SH-SY5Y (cell line): ENCODE results near the gene ELOVL2.

ENCODE experiments used
- GATA2 ChIP-seq: IDR thresholded peaks from 2 replicates; pipeline ENCODE4 v1.6.1; 2011; ENCODE audit warnings: mild to moderate bottlenecking, low read depth, low read length
- GATA3 ChIP-seq: IDR thresholded peaks from 2 replicates; pipeline ENCODE4 v1.6.1; 2011; ENCODE audit warnings: low read depth, mild to moderate bottlenecking, low read length, moderate library complexity

The ELOVL2 gene

DNA sequence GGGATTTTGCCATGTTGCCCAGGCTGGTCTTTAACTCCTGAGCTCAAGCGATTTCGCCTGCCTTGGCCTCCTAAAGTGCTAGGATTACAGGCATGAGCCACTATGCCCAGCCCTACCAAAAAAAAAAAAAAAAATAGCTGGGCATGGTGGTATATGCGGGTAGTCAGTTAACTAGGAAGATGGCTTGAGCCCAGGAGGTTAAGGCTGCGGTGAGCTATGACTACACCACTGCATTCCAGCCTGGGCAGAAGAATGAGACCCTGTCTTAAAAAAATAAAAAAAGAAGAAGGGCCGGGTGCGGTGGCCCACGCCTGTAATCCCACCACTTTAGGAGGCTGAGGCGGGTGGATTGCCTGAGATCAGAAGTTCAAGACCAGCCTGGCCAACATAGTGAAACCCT lies 50.2 kb downstream of the ELOVL2 start:
- TF ChIP-seq GATA3: no peak
- no peak for TF ChIP-seq GATA2

GRCh38 chr6:10991115-10991514 lies 53.0 kb downstream of the ELOVL2 start:
- no peak for TF ChIP-seq GATA2
- TF ChIP-seq GATA3: no peak

DNA sequence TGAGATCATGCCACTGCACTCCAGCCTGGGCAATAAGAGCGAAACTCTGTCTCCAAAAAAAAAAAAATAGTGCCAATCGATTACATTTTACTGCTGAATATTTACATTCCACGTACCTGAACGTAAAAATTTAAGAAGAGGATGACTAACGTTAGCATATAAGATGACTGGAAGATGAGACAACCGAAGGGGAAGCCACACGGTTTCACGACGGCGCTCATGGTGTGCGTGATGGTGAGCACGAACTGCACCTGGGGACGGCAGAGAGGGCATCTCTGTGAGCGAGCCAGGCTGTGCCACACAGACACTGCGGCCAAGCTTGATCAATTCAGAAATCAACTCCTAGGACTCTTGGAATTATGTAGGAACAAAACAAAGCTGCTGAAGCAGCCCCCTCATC lies 54.5 kb downstream of the ELOVL2 start:
- TF ChIP-seq GATA2 (no peak), GATA3 (no peak)

DNA sequence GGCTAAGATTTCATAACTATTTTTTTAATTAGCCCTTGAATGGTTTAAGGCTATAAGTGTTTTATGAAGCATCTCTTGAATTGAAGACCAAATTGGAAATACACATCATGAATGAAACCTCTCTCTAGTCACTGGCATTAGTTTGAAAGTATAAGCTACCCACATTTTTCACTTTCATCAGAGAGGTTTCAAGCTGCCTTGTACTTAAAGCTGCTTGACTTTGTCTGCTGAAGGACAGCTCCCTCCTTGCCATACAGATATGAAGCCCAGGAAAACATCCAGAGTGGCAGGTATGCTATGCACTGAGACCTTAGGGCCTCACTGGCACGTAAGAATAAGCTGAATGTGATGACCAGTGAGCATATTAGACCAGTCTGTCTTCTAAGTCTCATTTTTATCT lies 62.7 kb downstream of the ELOVL2 start:
- TF ChIP-seq GATA3 (no peak), GATA2 (no peak)

GRCh38 chr6:10979603-10980002 lies 64.5 kb downstream of the ELOVL2 start:
- TF ChIP-seq GATA2 (no peak), GATA3 (no peak)

DNA sequence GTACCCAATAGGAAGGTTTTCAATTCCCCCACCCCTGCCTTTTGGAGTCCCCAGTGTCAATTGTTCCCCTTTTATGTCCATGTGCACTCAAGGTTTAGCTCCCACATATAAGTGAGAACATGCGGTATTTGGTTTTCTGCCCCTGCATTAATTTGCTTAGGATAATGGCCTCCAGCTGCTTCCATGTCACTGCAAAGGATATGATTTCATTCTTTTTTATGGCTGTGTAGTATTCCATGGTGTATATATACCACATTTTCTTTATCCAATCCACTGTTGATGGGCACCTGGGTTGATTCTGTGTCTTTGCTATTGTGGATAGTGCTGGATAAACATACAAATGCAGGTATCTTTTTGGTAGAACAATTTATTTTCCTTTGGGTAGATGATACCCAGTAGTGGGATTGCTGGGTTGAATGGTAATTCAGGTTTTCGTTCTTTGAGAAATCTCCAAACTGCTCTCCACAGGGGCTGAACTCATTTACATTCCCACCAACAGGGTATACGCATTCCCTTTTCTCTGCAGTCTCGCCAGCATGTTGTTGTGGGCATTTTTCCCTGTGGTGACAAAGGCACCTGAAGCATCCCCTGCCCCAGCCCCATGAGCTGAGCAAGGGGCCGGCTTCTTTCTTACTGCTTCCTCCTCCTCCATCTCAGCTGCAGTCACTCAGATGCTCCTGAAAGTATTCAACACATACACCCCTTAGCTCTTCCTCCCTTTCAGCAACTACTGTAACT lies 66.7 kb downstream of the ELOVL2 start:
- TF ChIP-seq GATA2: no peak
- no peak for TF ChIP-seq GATA3

- no peak for TF ChIP-seq GATA2
- TF ChIP-seq GATA3: no peak
These were observed 67.5 kb downstream of the ELOVL2 start for GRCh38 chr6:10976571-10976970.

DNA sequence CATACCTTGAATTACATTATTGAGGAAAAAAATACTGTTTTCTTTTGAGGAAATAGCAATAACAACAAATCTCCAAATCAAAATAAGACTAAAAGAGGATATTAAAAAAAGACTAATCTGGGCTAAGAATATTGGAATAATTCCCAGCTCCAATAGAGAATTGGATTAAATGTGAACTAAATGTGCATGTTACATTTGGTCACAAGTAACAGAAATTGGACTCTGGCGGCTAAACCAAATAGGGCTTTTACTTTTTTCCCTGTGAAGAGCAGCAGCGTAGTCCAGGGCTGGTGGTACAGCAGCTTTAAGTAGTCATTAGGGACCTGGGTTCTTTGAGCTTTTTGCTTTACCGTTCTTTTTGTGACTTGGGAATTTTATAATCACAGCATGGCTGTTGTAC lies 71.9 kb downstream of the ELOVL2 start:
- TF ChIP-seq GATA3 (no peak), GATA2 (no peak)

GRCh38 chr6:10970731-10971130 lies 73.4 kb downstream of the ELOVL2 start:
- TF ChIP-seq GATA2 (no peak), GATA3 (no peak)

DNA sequence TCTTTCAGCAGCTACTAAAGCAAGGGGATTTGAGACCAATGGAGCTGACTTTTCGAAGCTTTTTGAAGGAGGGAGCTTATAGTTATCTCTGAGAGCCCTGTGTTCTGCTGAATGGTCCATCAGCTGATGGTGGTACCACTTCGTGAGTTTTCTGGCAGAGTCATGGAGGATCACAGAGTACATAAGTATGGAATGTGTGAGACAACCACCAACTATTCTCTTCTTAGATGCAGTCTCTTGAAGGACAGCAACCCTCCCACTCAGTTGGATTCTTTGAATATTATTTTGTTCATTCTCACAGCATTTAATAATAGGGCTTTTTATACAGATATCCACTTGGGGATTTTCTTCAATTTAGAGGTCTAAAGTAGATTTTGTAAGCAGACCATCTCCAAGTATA lies 75.3 kb downstream of the ELOVL2 start:
- TF ChIP-seq GATA3 (no peak), GATA2 (no peak)

DNA sequence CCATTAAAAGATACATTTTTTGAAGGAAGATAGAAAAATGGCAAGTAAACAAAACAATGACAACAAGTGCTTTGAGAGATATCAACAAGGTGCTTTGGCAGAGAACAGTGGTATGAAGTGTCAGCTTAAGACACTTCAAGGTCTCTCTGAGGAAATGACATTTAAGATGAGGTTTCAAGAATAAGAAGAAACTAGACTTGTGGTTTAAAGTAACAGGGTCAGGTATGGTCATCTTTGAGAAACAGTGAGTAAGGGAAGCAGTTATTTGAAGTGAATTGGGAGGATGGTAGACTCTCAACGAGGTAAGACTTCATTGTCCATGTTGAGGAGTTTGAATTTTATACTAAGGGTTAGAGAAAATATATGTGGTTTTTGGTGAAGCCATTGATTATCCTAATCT lies 79.4 kb downstream of the ELOVL2 start:
- TF ChIP-seq GATA3: no peak
- no peak for TF ChIP-seq GATA2

DNA sequence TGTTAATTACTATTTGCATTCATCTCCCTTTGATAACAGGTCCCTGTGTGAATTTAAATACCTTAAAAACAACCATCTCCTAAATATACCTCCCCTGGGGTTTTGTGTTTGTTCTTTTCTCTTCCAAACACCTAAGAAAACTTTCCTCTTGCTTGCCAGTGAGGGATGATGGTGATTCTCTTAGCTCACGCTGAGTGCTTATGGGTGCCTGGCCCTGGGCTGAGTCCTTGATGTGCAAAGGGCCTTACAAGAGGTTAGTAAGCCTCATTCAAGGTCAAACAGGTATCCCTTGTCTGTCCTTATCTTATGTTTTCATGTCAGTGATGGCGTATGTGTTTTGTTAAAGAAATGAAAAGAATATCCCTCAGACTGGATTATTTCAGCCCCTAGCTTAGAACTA lies 81.0 kb downstream of the ELOVL2 start:
- no peak for TF ChIP-seq GATA3
- TF ChIP-seq GATA2: no peak

DNA sequence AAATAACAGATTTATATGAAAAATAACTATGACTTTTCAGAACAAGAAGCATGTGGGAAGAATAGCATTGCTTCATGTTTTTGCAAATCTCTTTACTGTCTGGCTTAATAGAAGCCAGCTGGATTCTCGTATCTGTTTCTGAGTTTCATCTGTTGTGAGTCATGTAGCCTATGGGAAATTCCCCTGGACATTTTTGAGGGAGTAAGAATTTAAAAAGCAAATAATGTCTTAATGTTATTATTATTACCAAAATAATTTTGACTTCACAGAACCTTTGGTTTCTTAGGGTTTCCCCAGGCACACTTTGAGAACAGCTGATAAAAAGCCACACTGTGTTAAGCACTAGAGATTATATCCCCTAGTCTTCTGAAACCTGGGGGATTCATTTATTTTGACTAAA lies 81.4 kb downstream of the ELOVL2 start:
- TF ChIP-seq GATA2 (no peak), GATA3 (no peak)

GRCh38 chr6:10961837-10962236 lies 82.3 kb downstream of the ELOVL2 start:
- TF ChIP-seq GATA2 (no peak), GATA3 (no peak)

DNA sequence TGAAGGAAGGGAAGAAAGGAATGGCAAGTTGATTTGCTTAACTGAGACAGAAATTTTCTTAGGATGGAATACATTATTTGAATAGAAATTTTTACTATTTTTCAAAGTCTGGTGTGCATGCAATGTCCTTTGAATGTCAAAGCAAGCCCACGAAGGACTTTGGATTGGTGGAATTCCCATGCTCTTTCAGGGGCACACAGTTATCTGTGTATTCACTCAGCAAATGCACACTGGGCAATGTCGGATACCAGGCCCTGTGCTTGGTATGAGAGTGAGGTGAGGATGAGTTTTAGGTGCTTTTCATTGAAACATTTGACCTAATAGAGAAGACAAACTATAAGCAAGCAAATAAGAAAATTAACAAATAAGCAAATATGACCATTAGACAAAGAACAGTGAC lies 83.9 kb downstream of the ELOVL2 start:
- no peak for TF ChIP-seq GATA2
- TF ChIP-seq GATA3: no peak

DNA sequence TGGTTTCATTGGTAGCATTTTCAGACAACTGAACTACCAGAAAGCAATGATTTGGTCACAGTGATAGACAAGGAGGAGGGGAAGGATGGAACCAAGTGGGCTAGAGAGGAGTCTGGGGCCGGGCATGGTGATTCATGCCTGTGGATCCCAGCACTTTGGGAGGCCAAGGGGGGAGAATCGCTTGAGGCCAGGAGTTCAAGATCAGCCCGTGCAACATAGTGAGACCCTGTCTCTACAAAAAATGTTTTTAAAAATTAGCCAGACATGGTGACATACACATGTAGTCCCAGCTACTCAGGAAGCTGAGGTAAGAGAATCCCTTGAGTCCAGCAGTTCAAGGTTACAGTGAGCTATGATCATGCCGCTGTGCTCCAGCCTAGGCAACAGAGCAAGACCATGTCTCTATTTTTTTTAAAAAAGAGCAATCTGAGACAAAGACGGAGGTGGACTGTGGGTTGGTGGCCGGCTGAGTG lies 86.7 kb downstream of the ELOVL2 start:
- TF ChIP-seq GATA3 (no peak), GATA2 (no peak)

DNA sequence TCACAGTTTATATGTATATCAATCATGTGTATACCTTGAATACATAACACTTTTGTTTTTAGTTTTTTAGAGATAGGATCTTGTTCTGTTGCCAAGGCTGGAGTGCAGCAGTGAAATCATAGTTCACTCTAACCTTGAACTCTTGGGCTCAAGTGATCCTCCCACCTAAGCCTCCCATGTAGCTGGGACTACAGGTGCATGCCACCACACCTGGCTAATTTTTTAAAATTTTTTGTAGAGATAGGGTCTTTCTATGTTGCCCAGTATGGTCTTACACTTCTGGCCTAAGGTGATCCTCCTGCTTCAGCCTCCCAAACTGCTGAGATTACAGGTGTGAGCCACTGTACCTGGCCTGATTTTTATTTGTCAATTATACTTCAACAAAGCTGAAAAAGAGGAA lies 87.3 kb downstream of the ELOVL2 start:
- TF ChIP-seq GATA2 (no peak), GATA3 (no peak)
